GM21723 (cell line): ENCODE data around the gene WAC.
"Not testable (repeated sequence)": the region's sequence is repeated elsewhere in the genome, so short reads cannot be mapped to it uniquely, and the experiment has no call there.

Source experiments
- ATAC-seq: cut with Tn5 transposase; IDR thresholded peaks from one replicate; pipeline ENCODE4 v1.9.1; 2021; ENCODE audit warnings: mild to moderate bottlenecking, moderate library complexity; ENCODE audit not compliant: unreplicated experiment

Gene WAC

DNA sequence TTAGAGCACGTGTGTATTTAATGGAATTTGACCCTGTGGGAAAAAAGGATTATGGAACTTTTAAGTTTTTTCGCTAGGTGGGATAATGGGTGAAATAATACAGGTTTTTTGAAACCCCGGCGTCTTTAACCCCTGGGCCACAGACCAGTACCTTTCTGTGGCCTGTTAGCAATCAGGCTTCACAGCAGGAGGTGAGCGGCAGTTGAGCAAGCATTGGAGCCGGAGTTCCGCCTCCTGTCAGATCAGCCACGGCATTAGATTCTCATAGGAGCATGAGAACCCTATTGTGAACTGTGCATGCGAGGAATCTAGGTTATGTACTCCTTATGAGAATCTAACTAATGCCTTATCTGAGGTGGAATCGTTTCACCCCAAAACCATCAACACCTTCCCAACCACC, 28.6 kb downstream of the WAC start:
- ATAC-seq: no peak

DNA sequence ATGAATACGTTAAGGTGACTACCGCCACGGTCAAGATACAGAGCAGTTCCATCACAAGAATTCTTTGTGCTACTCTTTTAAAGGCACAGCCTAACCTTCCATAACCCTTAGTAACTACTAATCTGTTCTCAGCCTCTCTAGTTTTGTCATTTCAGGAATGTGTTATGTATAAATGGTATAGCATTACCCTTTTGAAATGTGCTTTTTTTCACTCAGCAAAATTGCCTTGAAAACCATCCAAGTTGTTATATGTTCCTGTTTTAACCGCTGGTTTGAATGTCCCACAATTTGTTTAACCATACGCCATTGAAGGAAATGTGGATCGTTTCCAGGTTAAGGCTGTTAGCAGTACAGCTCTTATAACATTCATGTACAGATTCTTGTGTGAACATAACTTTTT, 32.0 kb downstream of the WAC start:
- ATAC-seq: no peak

DNA sequence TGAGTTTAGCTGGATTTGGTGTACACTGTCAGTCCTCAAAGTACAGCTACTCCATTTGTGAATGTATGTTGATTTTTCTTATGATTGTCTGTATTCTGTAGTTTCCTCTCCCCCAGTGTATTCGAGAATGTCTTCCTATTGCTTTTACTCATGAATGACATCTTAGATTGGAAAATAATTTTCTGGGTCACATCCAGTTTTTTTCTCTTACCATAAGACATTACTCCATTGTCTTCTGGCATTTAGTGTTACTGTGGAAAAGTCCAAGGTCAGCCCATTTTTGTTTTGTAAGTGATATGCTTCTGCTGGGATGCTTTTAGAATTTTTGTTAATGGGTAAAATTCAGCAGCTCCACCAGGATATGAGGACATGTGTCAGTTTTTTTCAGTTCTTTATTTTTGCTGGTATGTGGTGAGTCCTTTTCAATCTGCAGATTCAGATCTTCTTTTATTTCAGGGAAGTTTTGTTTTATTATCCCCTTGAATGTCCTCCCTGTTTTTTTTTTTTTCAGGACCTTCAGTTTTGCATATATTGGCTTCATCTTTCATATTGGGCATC, 33.6 kb downstream of the WAC start:
- ATAC-seq: no peak

DNA sequence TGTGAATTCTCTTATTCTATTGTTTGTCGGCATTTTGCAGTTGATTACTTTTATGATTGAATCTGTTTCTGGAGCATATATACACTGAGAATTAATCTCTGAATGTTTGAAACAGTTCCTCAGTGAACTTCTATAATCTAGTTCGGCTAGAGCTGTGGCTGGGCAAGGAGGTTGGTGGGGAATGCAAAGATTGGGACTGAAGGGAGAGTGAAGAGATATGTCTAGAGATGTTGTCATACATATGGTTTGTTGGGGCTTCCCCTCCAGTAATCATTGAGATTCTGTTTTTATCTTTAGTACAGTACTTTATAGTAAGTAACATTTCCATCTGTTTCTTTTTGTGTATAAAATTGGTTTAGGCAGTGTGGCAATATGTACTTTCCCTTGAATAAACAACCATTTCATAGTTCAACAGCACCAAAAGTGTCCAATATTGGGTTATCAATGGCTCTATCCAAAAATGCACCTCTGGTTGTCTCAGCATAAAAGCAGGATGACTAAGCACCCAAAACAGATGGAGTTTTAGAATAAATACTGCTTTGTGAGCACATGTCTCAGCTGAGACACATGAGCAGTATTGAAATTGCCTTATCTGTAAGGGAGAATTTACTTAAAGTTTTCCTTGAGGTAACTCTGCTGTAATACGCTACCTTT, 36.7 kb downstream of the WAC start:
- ATAC-seq: no peak

DNA sequence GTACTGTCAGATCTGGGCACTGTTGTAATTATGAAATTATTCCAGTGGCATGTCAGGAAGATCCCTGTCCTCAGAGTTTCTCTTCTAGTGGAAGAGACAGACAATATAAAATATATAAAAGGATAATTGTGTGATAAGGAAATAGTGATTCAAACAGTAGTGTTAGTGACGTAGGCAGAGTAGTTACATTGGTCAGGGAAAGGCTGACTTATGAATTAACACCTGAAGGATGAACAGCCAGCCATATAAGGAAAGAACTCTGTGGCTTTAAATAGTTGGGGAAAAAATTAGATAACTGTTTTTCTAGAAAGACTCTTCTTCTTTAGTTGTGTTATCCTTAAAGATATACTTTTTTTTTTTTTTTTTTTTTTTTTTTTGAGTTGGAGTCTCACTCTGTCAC, 37.7 kb downstream of the WAC start:
- ATAC-seq: no peak

DNA sequence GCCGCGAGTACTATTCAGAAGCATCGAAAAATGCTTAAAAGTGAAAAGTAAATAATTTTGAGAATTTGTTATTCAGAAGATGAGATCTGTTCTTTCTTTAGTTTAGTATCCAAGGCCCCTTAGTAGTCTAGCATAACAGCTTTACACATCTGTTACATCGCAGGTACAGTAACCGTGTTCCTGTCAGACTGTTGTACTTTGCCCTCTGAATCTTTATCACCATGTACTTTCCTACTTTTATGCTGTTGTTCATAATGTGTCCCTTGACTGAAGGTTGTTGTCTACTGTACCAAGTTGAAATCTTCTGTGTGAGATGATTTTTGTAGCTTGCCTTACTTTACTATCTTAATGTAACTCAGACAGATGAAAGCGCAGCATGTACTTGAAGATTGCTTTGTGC, 38.3 kb downstream of the WAC start:
- ATAC-seq: no peak

DNA sequence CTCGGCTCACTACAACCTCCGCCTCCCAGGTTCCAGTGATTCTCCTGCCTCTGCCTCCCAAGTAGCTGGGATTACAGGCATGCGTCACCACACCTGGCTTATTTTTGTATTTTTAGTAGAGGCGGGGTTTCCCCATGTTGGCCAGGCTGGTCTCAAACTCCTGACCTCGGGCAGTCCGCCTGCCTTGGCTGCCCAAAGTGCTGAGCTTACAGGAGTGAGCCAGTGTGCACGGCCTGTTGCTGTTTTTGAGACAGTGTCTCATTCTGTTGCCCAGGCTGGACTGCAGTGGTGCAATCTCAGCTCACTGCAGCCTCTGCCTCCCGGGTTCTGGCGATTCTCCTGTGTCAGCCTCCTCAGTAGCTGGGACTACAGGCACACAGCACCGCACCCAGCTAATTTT, 41.3 kb downstream of the WAC start:
- not testable (repeated sequence) for ATAC-seq

DNA sequence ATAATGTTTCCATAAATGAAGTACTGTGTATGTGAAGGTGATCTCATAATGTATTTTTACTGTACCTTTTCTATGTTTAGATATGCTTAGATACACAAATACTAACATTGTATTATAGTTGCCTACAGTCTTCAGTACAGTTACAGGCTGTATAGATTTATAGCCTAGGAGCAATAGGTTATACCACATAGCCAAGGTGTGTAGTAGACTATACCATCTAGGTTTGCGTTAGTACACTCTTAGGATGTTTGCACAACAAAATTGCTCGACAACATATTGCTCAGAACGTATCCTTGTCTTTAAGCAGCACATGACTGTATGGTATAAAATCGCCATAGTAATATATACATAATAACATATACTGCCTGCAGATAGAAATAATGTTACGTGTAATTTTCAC, 42.9 kb downstream of the WAC start:
- ATAC-seq: no peak

DNA sequence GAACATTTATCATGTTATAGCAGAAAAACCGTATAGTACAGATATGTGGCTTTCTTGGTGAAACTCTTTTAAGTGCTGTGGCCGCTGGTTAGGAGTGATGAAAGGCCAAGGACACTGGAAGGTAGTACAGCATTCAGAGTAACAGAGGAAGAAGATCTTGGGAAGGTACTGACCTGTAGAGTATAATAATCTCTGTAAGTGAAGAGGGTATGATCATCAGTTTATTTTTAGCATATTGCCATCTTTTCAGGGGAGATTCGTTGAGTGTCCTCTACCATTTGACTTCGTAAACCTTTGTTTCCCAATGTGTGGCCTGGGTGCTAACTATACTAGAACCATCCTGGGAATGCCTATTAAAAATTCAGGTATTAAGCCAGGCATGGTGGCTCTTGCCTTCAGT, 44.6 kb downstream of the WAC start:
- ATAC-seq: no peak

DNA sequence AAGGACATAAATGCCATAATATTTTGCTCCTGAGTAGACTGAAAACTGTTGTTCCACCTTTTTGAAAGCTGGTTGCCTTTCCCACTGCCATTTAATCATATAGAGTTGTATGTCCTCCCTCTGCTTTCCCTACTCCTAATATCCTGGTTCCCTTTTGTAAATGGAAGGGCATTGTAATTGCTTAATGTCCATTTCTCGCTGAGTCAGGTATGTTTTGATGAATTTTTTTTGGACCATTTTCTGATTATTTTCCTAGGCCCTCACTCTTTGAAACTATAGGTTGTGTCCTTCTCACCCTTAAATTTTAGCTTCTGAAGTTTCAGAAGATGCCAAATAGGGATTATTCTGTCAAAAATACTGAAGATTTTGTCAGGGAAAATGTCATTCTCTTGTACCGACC, 45.5 kb downstream of the WAC start:
- ATAC-seq: no peak

DNA sequence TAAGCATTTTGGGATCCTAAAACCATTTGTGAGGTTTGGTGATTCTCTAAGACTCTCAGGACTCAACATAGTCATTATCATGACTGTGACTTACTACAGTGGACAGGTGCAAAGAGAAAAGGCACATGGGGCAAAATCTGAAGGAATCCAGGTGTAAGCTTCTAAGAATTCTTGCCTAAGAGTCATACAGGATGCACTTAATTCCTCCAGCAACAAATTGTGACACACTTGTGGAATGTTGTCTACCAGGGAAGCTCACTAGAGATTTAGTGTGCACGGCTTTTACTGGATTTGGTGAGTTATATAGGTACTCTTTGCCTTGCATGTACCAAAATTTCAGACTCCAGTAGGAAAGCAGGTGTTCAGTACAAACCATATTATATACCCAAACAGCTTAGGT, 47.9 kb downstream of the WAC start:
- ATAC-seq: no peak

DNA sequence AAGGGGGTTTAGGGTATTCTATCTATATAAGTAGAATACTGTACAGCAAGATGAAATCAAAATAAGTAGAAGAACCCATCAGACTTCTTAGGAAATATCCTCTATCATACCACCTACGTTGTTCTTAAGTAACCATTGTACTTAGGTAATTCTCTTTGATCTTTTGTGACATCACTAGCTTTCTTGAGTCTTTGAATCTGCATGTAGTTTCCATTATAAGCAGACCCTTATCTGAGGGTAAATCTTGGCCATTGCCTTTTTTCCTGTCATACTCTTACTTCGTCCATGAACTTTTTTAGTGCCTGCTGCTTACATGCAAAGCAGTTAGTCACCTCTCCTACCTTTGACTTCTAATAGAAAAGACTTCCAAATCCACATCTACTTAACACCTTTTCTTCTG, 49.0 kb downstream of the WAC start:
- ATAC-seq: no peak

DNA sequence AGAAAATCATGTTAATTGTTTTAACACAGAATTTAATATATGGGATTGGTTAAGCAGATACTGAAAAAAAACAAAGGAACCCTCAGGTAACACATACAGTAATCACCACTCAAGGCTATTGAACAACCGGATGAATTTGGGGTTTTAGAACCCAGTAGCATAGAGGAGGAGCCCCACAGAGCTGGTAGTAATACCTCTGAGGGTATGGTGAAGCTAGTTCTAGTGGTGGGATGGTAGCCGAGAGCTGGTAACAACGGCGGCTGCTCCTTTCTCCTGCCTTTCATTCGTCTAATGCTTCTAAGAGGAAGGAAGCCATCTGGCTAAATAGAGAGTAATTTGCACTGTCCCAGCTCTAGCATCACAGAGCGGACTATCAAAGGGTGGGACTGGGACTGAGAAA, 52.2 kb downstream of the WAC start:
- ATAC-seq: no peak

DNA sequence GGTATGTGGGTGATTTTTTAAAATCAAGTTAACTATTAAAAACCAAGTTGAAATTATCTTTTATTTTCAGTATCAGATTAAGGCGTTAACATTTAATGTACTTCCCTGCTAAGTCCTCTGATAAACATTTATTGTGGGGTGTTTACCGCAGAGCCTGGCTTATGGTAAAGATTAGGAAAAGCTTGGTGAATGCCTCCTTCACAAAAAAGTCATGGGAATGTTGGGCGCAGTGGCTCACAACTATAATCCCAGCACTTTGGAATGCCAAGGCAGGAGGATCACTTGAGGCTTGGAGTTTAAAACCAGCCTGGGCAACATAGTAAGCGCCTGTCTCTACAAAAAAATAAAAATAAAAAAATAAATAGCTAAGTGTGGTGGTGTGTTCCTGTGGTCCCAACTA, 53.3 kb downstream of the WAC start:
- no peak for ATAC-seq

DNA sequence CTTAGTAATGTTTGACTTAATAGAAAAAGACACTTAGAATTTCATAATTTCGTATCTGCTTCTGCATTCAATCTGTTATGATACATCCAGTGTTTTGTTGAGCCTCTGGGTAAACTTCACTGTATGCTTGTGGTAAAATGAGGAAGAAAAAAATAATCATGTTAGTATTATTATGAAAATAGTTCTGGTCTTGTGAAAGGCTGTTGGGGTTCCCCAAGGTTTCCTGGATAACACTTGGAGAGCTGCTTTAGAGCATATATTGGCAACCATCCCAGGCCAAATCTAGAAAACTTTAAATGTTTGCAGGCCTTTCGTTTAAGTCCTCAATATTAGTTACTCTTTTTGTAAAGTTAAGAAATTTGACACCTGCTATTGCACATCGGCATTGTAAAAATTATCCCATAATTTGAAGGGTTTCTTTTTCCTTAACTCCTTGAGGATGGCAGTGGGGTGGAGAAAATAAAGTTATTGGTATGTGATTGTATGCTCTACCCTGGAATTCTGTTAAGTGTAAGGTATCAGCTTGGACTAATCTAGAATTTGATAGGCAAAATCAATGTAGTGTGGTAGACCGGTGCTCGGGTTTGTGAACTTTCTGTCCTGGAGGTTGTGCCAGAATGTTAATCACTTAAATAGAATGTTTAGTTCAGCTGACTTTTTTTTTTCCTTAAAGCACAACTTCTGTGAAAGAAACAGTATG, 54.5 kb downstream of the WAC start:
- ATAC-seq: no peak

DNA sequence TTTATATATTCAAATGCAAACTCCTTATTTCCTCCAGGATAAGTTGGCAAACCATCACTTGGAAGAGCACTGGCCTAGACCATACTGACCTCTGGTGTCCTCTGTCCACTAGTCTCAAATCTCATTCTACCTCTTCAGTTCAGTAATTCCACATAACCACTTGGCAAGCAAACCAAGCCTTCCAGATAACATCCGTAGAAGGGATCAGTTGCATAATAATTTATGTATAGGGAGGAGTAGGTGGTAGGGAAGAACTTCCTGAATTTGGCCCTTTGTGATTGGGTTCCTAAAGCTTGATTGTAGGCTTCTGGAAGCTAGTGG, 55.0 kb downstream of the WAC start:
- no peak for ATAC-seq

DNA sequence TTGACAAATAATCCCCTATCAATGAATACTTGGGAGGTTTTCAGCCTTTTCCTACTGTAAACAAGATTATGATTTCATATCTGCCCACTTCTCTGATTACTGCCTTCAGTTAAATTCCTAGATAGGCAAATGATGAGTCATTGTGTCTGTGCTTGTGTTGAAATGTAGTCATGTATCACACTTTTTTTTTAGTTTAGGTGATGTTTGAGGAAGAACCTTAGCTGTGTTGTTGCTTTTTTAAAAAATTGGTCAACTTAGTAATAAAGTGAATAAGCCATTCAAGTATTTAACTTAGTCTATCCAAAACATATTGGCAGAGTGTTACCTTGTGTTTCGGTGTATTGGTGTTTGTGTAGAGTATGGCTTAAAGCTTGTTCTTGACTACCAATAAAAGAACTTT, 60.0 kb downstream of the WAC start:
- no peak for ATAC-seq

DNA sequence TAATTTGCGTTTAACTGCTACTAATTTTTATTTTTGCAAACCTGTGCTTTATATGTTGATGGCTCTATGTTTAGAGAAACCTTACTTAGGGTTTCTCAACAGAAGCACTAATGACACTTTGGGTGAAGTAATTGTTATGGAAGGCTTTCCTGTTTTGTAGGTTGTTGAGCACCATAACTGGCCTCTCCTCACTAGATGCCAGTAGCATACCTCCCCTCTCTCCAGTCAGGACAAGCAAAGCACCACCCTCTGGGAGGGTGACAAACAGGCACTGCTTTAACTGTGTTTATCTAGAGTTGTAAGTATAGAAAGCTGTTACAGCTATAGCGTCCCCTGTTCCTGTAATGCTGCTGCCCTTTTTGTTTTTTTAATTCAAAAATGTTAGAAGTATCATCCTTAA, 60.9 kb downstream of the WAC start:
- ATAC-seq: no peak

DNA sequence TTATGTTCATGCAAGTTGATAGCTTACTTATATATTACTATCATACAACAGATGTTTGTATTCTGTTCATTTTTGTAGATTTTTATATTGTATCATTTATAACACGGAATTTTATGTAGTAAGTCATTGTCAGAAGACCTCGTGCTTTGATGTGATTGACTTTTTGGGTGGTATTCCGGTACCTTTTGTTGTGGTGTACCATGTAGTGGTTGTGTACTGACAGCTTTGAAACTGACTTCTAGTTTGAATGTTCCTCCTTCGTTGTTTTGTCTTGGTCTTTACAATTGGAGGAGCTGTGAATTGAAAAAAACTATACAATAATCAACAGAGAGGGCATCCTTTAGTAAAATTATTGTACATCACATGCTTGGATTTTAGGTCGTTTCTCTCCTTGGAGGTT, 61.5 kb downstream of the WAC start:
- no peak for ATAC-seq

DNA sequence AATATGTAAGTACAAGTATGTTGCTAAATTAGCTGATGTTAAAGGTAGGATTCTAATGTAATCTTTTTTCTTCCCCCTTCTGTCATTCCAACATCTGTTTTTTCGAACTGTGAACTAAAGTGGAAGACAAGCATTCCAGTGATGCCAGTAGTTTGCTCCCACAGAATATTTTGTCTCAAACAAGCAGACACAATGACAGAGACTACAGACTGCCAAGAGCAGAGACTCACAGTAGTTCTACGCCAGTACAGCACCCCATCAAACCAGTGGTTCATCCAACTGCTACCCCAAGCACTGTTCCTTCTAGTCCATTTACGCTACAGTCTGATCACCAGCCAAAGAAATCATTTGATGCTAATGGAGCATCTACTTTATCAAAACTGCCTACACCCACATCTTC, 62.7 kb downstream of the WAC start:
- no peak for ATAC-seq

DNA sequence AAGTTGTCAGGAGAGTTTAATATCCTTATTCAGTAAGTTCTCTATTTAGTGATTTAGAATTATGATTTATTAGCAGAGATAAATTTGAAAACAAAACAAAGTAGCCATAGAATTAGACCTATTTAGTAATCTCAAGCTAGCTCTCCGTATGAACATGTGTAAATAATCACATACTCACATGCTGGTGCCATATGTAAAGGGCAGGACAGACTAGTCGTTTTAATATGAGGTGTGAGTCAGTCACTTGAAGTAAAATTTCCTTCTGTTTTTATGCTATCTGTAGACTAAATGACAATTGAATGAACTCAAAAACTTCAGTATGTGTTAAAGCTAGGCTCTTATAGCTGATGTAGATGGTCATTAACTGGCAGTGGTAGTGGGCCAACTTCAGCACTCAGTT, 67.1 kb downstream of the WAC start:
- no peak for ATAC-seq

DNA sequence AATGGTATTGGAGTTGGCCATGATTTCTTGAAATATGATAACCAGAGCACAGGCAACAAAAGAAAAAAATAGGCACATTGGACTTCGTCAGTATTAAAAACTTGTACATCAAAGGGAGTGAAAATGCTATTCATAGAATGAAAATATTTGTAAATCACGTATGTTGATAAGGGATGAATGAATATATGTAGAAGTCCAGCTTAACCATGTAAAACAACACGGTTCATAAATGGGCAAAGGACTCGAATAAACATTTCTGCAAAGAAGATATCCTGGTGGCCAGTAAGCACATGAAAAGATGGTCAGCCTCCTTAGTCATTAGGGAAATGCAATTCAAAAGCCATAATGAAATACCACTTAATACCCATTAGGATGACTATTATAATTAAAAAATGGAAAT, 68.1 kb downstream of the WAC start:
- ATAC-seq: no peak
